GM21528 (cell line): ENCODE data around the gene SH3GLB2.

Experiments
- ATAC-seq: cut with Tn5 transposase; IDR thresholded peaks from one replicate; pipeline ENCODE4 v1.9.1; 2021; ENCODE audit warnings: mild to moderate bottlenecking, moderate library complexity; ENCODE audit not compliant: unreplicated experiment, low FRiP score

The SH3GLB2 gene

DNA sequence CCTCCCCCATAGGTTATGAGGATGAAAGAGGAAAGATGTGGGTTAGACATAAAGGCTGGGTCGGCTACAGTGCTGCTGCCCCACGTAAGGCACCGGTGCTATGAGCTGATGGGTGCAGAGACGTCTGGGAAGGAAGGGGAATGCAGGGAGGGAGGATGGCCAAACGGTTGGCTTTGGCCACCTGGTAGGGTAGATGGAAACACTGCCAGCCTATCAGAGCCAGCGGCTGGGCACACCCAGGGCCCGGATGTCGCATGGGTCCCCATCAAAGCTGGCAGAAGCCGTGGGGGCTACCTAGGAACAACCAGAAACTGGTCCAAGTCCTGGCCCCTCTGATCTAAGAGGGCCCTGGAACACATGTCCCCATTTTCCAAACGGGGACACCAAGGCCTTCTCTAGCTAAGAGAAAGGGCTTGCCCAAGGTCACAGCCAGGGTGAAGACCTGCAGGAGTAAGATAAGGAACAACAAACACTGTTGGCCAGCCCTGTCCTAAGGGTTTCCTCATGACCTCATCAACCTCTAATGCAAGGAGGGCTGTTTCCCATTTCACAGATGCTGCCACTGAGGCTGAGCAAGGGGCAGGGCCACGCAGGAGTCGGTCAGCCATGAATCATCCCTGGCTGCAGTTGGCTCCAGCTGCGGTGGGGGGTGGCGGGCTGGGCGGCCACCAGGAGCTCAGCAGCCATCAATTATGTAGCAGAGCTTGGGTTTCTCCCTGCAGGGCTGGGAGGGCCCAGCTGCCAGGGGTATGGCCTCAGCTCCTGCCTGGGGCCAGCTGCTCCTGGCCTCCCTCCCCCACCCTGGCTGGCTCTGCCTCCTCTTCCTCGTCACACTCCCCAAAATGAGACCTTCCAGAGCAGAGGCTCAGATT is 4.9 kb downstream of the SH3GLB2 start:
- ATAC-seq = no peak

- no peak for ATAC-seq
Measured at GRCh38 chr9:129022037-129022436, 6.1 kb downstream of the SH3GLB2 start.

DNA sequence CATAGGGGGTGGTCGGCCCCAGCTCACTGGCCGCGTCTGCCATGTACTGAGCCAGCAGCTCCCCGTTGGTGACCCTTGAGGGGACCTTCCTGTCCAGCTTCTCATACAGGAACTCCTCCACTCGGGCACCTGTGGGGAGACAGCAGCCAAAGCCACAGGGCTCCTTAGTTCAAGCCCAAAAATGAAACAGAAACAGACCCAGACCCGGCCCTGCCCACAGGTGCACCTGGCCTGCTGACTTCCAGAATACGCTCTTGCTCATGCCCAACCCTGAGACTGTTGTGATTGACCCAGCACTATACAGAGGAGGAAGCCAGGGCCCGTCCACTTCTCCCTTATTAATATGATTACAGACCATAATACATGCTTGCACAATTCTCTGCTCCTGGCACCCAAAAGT is 7.0 kb downstream of the SH3GLB2 start:
- peak; percentile 65 for ATAC-seq

DNA sequence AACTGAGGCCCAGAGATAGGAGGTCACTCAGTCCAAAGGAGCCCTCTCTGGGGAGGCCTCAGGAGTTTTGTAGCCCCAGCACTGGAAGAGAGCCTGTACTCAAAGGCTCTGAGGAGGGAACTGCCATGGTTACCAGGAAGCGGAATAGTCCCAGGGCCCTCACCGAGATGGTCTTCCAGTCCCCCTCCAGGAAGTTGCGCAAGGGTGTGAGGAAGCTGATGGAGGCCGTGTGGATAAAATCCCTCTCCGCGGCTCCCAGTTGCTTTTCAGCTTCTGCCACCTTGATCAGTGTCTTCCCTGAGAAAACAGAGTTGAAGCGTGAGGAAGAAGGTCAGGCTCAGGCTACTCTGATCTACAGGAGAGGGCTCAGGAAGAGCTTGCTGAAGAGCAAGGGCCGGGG is 13.5 kb downstream of the SH3GLB2 start:
- ATAC-seq = no peak

DNA sequence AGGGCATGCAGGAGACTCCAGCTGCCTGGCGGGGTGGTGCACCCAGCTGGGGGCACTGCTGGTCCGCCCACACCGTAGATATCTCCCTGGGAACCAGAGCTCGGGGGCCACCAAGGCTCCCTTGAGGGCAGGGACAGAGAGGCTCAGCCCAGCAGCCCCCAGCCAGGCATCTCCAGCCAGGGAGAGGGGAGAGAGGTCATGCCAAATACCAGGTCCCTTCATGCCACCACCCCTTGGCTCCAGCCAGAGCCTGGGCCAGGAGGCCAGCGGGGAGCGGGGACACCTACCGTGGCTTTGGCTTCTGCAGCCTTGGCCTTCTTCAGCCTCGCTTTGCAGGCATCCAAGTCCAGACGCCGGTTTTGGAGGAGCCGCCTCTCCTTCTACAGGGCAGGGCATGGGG is 14.0 kb downstream of the SH3GLB2 start:
- no peak for ATAC-seq

DNA sequence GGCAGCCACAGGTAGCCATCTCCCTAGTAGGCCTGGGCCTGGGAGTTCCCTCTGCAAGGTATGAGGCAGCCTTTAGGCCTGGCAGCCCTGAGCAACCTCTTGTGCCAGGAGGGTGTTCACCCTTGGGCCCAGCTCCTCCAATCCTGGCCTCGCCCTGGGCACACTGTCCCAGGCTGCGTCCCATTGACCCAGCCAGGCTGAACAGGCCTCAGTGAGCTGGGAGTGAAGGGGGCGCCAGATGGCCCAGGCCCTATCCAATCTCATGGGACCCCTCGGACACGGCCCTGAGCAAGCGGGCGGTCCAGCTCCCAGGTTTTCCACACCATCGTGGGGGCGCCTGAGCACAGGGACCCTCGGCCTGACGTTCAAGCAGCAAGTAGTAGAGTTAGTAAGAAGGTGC is 14.5 kb downstream of the SH3GLB2 start:
- ATAC-seq = no peak

DNA sequence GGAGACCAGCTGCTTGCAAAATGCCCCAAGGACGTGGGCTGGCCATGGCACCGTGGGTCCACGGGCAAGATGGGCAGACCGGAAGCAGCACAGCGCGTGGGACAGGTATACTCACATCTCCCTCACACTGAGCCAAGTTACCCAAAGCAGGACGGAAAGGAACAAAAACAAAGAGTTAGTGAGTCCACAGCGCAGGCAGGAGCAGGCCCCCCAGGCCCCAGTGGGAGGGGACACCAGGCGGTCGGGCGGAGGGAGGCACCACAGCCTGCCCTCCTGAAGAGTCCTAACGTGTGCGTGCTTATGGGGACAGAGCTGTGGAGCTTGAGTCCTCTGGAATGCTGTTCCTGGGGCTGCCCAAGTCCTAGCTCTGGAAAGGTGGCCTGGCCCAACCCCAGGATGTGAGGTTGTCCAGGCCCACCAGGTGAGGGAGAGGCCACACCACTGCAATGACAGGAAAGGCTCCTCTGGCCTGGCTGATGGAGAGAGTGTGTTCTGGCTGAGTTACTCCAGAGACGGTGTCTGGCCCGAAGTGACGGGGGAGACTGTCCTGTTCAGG is 15.2 kb downstream of the SH3GLB2 start:
- no peak for ATAC-seq

GRCh38 chr9:129012343-129012742 is 15.8 kb downstream of the SH3GLB2 start:
- no peak for ATAC-seq

GRCh38 chr9:129011761-129012181 is 16.4 kb downstream of the SH3GLB2 start:
- ATAC-seq = no peak

DNA sequence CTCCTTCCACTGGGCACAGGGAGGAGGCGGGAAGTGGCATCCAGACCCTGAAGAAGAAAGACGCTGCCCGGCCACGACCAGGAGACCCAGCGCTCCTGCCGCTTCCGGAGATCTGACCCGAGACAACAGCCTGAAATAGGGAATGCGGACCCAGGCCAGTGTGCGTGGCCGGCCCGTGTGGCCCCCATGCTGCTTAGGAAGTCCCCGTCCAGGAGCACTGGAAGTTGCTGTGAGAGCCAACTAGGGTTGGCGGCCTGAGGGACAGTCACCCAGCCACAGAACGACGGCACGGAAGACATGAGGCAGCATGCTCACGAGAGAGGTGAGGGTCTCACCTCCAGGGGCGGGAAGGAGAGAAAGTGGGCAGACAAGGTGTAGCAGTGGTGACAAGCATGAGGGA is 17.0 kb downstream of the SH3GLB2 start:
- ATAC-seq = no peak

- ATAC-seq = no peak
Measured at GRCh38 chr9:129010267-129010975, 17.7 kb downstream of the SH3GLB2 start.

- no peak for ATAC-seq
Measured at GRCh38 chr9:129009584-129010141, 18.5 kb downstream of the SH3GLB2 start.

DNA sequence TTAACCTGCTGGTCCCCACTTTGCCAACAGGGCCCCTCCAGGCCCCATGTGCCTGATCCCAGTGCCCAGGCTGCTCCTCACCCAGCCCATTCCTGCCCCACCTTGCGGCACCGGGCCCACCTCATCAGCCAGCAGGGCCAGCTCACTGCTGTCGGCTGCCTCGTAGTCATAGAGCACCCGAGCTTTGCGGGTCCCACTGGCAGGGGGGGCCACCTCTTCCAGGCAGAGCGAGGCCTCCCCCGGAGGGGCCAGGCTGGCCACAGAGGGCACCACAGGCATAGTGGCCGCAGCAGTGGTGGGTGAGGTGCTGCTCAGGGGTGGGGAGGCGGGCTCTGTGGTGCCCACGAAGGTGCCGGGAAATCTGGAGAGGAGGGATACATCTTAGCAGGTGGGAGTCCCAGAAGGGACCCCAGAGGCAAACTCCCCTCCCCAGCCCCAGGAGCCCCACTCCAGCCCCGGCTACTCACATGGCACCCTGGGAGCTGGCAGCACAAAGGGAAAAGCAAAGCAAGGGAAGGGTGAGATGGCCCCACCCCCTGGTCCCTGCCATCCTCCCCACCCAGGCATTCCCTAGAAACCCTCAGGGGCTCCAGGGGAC is 19.0 kb downstream of the SH3GLB2 start:
- no peak for ATAC-seq

- no peak for ATAC-seq
Measured at GRCh38 chr9:129008469-129008965, 19.6 kb downstream of the SH3GLB2 start.

DNA sequence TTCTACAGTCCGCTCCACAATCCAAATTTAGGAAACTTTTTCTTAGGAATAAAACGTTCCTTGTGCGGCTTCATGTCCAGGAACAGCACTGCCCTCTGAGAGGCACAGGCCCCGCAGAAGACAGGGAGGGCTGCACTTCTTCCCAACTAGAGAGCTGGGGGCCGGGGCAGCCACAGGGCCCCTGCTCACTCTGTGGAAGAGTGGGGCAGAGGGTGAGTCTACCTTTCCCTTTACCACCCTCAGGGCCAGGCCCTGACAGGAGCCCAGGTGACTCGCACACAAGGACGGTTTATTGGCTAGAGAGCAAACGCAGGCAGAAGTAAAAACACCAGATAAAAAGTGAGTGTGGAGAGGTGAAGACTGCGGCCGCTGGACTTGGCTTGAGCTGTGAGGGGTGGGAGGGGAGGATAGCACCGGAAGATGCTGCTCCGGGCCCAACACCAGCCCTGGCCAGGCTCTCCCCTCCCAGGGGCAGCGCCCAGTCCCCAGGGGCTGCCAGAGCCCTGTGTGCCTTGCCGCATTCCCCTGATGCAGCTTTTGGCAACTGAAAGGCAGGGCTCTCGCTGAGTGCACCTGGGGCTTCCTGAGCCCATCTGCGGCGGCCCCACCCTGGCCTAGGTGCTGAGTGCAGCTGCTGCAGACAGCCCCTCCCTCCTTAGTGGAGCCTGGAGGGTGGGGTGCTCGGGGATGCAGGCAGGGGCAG is 20.2 kb downstream of the SH3GLB2 start:
- no peak for ATAC-seq

DNA sequence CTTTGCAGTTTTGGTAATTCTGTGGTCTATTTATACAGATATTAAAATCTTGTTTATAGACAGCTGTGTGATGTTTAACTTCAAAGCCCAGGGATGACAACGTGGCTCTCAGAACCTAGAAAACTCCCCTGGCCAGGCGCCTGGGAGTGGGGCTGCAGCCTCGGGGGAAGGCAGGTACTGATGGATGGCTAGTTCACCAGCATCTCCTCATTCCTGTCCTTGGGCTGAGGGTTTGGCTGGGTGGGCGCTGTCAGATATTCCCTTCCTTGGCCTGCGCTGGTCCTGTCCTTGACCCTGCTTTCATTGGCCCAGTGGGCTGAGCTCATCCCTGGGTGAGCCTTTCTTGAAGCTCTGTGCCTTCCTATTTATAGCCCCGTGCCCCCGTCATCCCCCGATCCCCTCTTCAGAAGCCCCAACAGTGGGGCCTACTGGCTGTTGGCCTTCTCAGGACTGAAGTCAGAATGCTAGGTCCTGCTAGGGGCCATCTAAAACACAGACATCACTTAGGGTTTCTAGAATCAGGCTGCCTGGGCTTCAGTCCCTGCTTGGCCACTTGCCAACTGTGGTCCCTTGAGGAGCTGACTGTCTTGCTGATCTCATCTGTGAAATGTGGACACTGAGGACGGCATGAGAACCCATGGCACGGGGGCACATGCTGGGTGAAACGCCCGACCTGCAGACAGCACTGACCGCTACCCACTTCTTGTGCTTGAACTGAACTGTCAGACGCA is 20.9 kb downstream of the SH3GLB2 start:
- no peak for ATAC-seq

- no peak for ATAC-seq
Measured at GRCh38 chr9:129006328-129007034, 21.6 kb downstream of the SH3GLB2 start.

DNA sequence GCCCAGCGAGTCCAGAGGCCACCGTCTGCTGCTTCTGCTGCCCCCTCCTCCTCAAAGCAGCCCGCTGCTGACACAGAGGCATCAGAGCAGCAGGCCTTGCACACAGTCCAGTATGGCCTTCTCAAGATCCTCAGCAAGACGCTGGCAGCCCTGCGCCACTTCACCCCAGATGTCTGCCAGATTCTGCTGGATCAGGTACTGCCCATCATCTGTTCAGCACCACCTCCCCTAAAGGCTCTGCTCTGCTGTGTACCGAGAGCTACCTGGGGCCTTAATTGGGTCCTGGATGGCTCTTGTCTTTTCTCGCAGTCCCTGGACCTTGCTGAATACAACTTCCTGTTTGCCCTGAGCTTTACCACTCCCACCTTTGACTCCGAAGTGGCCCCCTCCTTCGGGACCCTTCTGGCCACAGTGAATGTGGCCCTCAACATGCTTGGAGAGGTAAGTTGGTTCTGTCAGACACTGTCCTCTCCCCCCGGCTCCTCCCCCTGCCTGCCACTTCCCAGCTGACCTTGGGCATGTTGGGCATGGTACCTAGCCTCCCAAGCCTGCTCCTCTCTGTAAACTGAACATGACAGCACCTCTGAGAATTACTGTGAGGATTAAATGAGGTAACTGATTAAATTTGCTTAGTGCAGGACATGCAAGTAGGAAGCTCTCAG is 22.7 kb downstream of the SH3GLB2 start:
- no peak for ATAC-seq
